Stimulated activated CD4-positive, alpha-beta T cell treated with anti-CD3 and anti-CD28 coated beads, Interleukin-4, amount 100 ng/mL, for 48 hours (primary cell): ENCODE data around the gene OR51T1.

ENCODE experiments used
- DNase-seq, 2 donors: peaks; one replicate each; pipeline ENCODE4 v3.0.0-alpha.2; 2020; ENCODE audit warnings: low read depth in 2 of 2

Gene OR51T1

DNA sequence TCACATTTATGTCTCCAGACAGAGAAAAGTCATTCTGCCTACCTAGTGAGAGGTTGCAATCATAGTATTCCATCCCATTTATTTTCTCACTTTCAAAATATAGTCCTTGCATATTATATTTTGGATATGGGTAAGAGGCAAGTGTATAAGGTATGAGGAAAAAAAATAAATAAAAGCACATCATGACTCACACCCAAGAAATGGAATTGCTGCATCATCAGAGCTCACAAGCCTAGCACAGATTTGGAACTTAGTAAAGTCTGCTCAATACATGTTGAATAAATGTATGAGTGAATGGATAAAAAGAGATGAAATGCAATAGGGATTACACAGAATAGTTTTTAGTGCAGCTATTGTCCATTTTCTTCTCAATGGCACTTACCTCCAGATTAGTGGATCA is 44.9 kb downstream of the OR51T1 start:
- no peak for DNase-seq
